Measurements from ENCODE around the gene NPC2.
"Not testable (repeated sequence)": the region's sequence is repeated elsewhere in the genome, so short reads cannot be mapped to it uniquely, and the experiment has no call there.

NPC2 gene

GRCh38 chr14:74456684-74457564 is 36.2 kb downstream of the NPC2 start:
- ATAC-seq: no peak
- no peak for TF ChIP-seq ZFP30 (CRISPR knock-in tag; IDR thresholded peaks at IDR 0.05)
- TF ChIP-seq CREB5 (CRISPR knock-in tag; IDR thresholded peaks at IDR 0.05; ENCODE audit: low read depth): no peak
- TF ChIP-seq POU6F1 (CRISPR knock-in tag; IDR thresholded peaks at IDR 0.05; ENCODE audit: borderline replicate concordance, low read depth): no peak
- TF ChIP-seq ZC3H10 (CRISPR knock-in tag; IDR thresholded peaks at IDR 0.05): no peak
- TF ChIP-seq CSDC2 (CRISPR knock-in tag; IDR thresholded peaks at IDR 0.05): no peak
- no peak for TF ChIP-seq SNAI2 (CRISPR knock-in tag; IDR thresholded peaks at IDR 0.05)
- no peak for TF ChIP-seq TCF4 (CRISPR knock-in tag; IDR thresholded peaks at IDR 0.05; ENCODE audit: borderline replicate concordance)
- no peak for TF ChIP-seq ISL1 (CRISPR knock-in tag; IDR thresholded peaks at IDR 0.05)
- TF ChIP-seq CSRNP3 (CRISPR knock-in tag; IDR thresholded peaks at IDR 0.05): no peak
- no peak for TF ChIP-seq GLIS3 (CRISPR knock-in tag; IDR thresholded peaks at IDR 0.05)
- TF ChIP-seq PPARA (CRISPR knock-in tag; IDR thresholded peaks at IDR 0.05; ENCODE audit: borderline replicate concordance): no peak
- no peak for TF ChIP-seq OSR1 (CRISPR knock-in tag; IDR thresholded peaks at IDR 0.05)
- no peak for TF ChIP-seq BACH2 (CRISPR knock-in tag; IDR thresholded peaks at IDR 0.05; ENCODE audit: borderline replicate concordance)

GRCh38 chr14:74454397-74454796 is 38.7 kb downstream of the NPC2 start:
- not testable (repeated sequence) for ATAC-seq

GRCh38 chr14:74444866-74445265 is 48.2 kb downstream of the NPC2 start:
- no peak for TF ChIP-seq SNAI2 (CRISPR knock-in tag; IDR thresholded peaks at IDR 0.05)
- TF ChIP-seq TSHZ2 (CRISPR knock-in tag; IDR thresholded peaks at IDR 0.05): no peak
- TF ChIP-seq ZNF70 (CRISPR knock-in tag; IDR thresholded peaks at IDR 0.05): no peak
- no peak for TF ChIP-seq TCF4 (CRISPR knock-in tag; IDR thresholded peaks at IDR 0.05; ENCODE audit: borderline replicate concordance)
- TF ChIP-seq ZNF8 (CRISPR knock-in tag; IDR thresholded peaks at IDR 0.05): no peak
- no peak for TF ChIP-seq CREB5 (CRISPR knock-in tag; IDR thresholded peaks at IDR 0.05; ENCODE audit: low read depth)
- ATAC-seq: no peak

- ATAC-seq: no peak
- TF ChIP-seq POU6F1 (CRISPR knock-in tag; IDR thresholded peaks at IDR 0.05; ENCODE audit: borderline replicate concordance, low read depth): no peak
These were observed 50.3 kb downstream of the NPC2 start for GRCh38 chr14:74442757-74443156.

Data from SK-N-SH treated with all-trans-retinoic acid at 6 μM for 48 hours (cell line).